Endothelial cell of umbilical vein (primary cell): ENCODE results near the gene RIPOR3. TPM values are rescaled to one million over a fixed set of nuclear protein-coding genes. Genes with fewer than 3 reads are reported as not detected.
"Not testable (repeated sequence)": the region's sequence is repeated elsewhere in the genome, so short reads cannot be mapped to it uniquely, and the experiment has no call there.

Experiments
- BruUV-seq: library from RNA; stranded (reverse); fragments of 400-500 nt; replicated peaks from 2 replicates; lab custom pipeline; 2021; lab: Mats Ljungman, UMichigan
- CTCF ChIA-PET: fragments of 300-600, 350-600 bp; sonication (Branson Sonifier 250); formaldehyde crosslinking; loops from one replicate; lab custom pipeline; 2021; ENCODE audit warnings: antibody characterized with exemption, inconsistent platforms; lab: Charles Lee
- POLR2A ChIA-PET: fragments of 300-600, 350-600 bp; sonication (Branson Sonifier 250); formaldehyde crosslinking; loops from one replicate; lab custom pipeline; 2021; ENCODE audit warnings: antibody characterized with exemption, inconsistent platforms; lab: Charles Lee
- DNase-seq: peaks from one replicate; pipeline ENCODE4 v3.0.0-alpha.2; 2011; ENCODE audit warnings: low read depth, low spot score
- FAIRE-seq: peaks from 2 replicates; lab custom pipeline; 2011; peaks lifted over from hg19 to GRCh38; lab: Jason Lieb, UNC
- H2AFZ ChIP-seq: 2 replicates; pipeline ENCODE4 v1.6.0; 2012; ENCODE audit warnings: low read depth, low read length, control low read depth, inconsistent platforms
- H3K27ac ChIP-seq: 2 replicates; pipeline ENCODE4 v1.5.1; 2011; ENCODE audit warnings: low read depth, mild to moderate bottlenecking, control low read depth, low read length, moderate library complexity; ENCODE audit not compliant: insufficient read depth
- H3K27me3 ChIP-seq, 2 experiments: 2 replicates each; pipeline versions ENCODE4 v1.6.0 to v1.6.1; 2011; ENCODE audit warnings: low read length in 2 of 2, mixed read lengths in 1 of 2; ENCODE audit not compliant: control insufficient read depth in 2 of 2, insufficient read depth in 2 of 2
- H3K36me3 ChIP-seq, 2 experiments: 2 replicates in 1 of 2; 3 replicates in 1 of 2; pipeline ENCODE4 v1.5.1; 2011; ENCODE audit warnings: low read length in 2 of 2, mild to moderate bottlenecking in 1 of 2, moderate library complexity in 1 of 2; ENCODE audit not compliant: control insufficient read depth in 2 of 2, insufficient read depth in 2 of 2; ENCODE audit errors: extremely low read depth in 1 of 2
- H3K4me1 ChIP-seq: 3 replicates; pipeline ENCODE4 v1.5.1; 2011; ENCODE audit warnings: mild to moderate bottlenecking, low read length; ENCODE audit not compliant: control insufficient read depth, insufficient read depth; ENCODE audit errors: extremely low read depth
- H3K4me2 ChIP-seq: 2 replicates; pipeline ENCODE4 v1.6.1; 2011; ENCODE audit warnings: low read length, control low read depth, mixed read lengths; ENCODE audit not compliant: insufficient read depth
- H3K4me3 ChIP-seq, 3 experiments: fragments of 200-600 bp in 1 of 3; sonication (generic), shearing (Covaris generic) in 1 of 3; replicated peaks in 1 of 3; 2 replicates each; pipeline ENCODE4 v1.5.1; 2011 to 2016; ENCODE audit warnings: control low read depth in 3 of 3, low read length in 3 of 3, mild to moderate bottlenecking in 2 of 3, inconsistent platforms in 1 of 3, low read depth in 1 of 3, moderate library complexity in 1 of 3; ENCODE audit not compliant: insufficient read depth in 1 of 3
- H3K79me2 ChIP-seq: 2 replicates; pipeline ENCODE4 v1.6.0; 2012; ENCODE audit warnings: low read length, inconsistent platforms; ENCODE audit not compliant: control insufficient read depth, insufficient read depth
- H3K9ac ChIP-seq: replicated peaks from 2 replicates; pipeline ENCODE3; 2011; ENCODE audit warnings: low read length, control low read depth; ENCODE audit not compliant: insufficient read depth; ENCODE audit errors: extremely low read depth
- H3K9me1 ChIP-seq: replicated peaks from 3 replicates; pipeline ENCODE4 v1.6.0; 2011; ENCODE audit warnings: mild to moderate bottlenecking, low read length; ENCODE audit not compliant: control insufficient read depth, insufficient read depth; ENCODE audit errors: extremely low read depth
- H3K9me3 ChIP-seq: replicated peaks from 2 replicates; pipeline ENCODE4 v1.5.1; 2012; ENCODE audit warnings: low read length, inconsistent platforms; ENCODE audit not compliant: control insufficient read depth, insufficient read depth
- H4K20me1 ChIP-seq: replicated peaks from 2 replicates; pipeline ENCODE3; 2011; ENCODE audit warnings: mild to moderate bottlenecking, low read length; ENCODE audit not compliant: control insufficient read depth, insufficient read depth; ENCODE audit errors: extremely low read depth
- CTCF ChIP-seq, 2 donors: IDR thresholded peaks; 1 replicate in 1 of 2; 2 replicates in 1 of 2; pipeline ENCODE4 v1.5.1; 2011; ENCODE audit warnings: low read length in 2 of 2, mild to moderate bottlenecking in 2 of 2, moderate library complexity in 2 of 2, control low read depth in 1 of 2, inconsistent platforms in 1 of 2, low read depth in 1 of 2; ENCODE audit not compliant: insufficient read depth in 1 of 2; ENCODE audit errors: extremely low read depth in 1 of 2
- EZH2 ChIP-seq: IDR thresholded peaks from 2 replicates; pipeline ENCODE4 v1.6.1; 2012; ENCODE audit warnings: borderline replicate concordance, low read depth, mild to moderate bottlenecking, moderate library complexity, low read length, inconsistent platforms; ENCODE audit not compliant: severe bottlenecking
- JUN ChIP-seq: IDR thresholded peaks from 2 replicates; pipeline ENCODE4 v1.6.1; 2011; ENCODE audit warnings: borderline replicate concordance, low read depth; ENCODE audit not compliant: insufficient read length, insufficient read depth
- POLR2A ChIP-seq: IDR thresholded peaks from 2 replicates; pipeline ENCODE4 v1.6.1; 2012; ENCODE audit warnings: low read depth, mild to moderate bottlenecking, control low read depth, low read length
- POLR2AphosphoS5 ChIP-seq: IDR thresholded peaks from 2 replicates; pipeline ENCODE4 v1.6.1; 2012; ENCODE audit warnings: low read depth, mild to moderate bottlenecking, control low read depth, low read length, moderate library complexity; ENCODE audit not compliant: insufficient read depth
- dilution Hi-C: fragments of 300-500 bp; cut with MboI; formaldehyde crosslinking; loops from one replicate; pipeline ENCODE4 v1.15.0; 2019; ENCODE audit warnings: low sequenced_read_pairs; ENCODE audit not compliant: extremely low pct_ligation_motif_present
- intact Hi-C: fragments of 100-400 bp; cut with micrococcal nuclease; formaldehyde crosslinking; loops from one replicate; pipeline ENCODE4 v1.10.0; 2022
- polyA plus RNA-seq, 4 experiments: library from polyadenylated mRNA; depleted of rRNA in 3 of 4; stranded (reverse) in 3 of 4; unstranded in 1 of 4; fragments of >200 nt; gene quantifications; 2 replicates each; pipeline versions ENCODE4 v1.2.1 to v1.2.3, GENCODE V29; 2011 to 2012; ENCODE audit warnings: missing spikeins in 1 of 4
- total RNA-seq: library from RNA; stranded (reverse); gene quantifications from 2 replicates; pipeline ENCODE4 v1.2.3, GENCODE V29; 2021
- TF ChIP-seq, protein P1 (sequence below): IDR thresholded peaks from 2 replicates; pipeline ENCODE4 v1.6.1; 2011; ENCODE audit not compliant: insufficient read depth, insufficient read length

The RIPOR3 gene
- total and polyA plus RNA-seq, 2 donors (not counting 3 experiments of a cell fraction or from before 2014, with no cell fraction given), result not detected

DNA sequence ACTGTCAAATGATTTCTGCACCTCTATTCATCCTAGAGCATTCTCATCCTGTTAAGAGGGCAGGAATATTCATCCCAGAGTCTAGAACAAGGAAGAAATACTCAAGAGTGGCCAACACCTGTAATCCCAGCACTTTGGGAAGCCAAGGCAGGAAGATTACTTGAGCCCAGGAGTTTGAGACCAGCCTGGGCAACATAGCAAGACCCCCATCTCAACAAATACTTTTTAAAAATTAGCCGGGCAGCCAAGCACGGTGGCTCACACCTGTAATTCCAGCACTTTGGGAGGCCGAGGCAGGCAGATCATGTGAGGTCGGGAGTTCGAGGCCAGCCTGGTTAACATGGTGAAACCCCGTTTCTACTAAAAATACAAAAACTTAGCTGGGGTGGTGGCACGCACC, 6.9 kb upstream of the RIPOR3 start:
- peaks cover 9 to 12% of the 10 kb centered on the region in 2 experiments for H3K27me3 ChIP-seq
- H3K27ac ChIP-seq, FAIRE-seq, H3K36me3 ChIP-seq, H3K4me2 ChIP-seq, H3K4me1 ChIP-seq, H3K4me3 ChIP-seq, H3K79me2 ChIP-seq, BruUV-seq, H3K9me1 ChIP-seq, DNase-seq, CTCF ChIA-PET, intact Hi-C loops, H3K9ac ChIP-seq, dilution Hi-C loops, H4K20me1 ChIP-seq, H2AFZ ChIP-seq, H3K9me3 ChIP-seq, POLR2A ChIA-PET: not testable (repeated sequence)

GRCh38 chr20:50695135-50695872, 4.0 kb upstream of the RIPOR3 start:
- peaks cover 28 to 33% of the 10 kb centered on the region in 2 experiments for H3K27me3 ChIP-seq
- H3K27ac ChIP-seq, result no peak overlapping the region
- no peaks in the 10 kb centered on the region for H3K4me1 ChIP-seq
- FAIRE-seq (no peak), DNase-seq (no peak)
- no peaks in the 10 kb centered on the region for H3K79me2 ChIP-seq
- dilution Hi-C loops, result no loop called here
- no peak overlapping the region for H3K4me3 ChIP-seq
- ChIA-PET POLR2A (no interaction called here), CTCF (interaction anchor here (1.2 to 2.2 kb wide), 3 partner anchors 21 to 69 kb away, joined by 3 to 17 read pairs (median 3); no protein-coding TSS in a partner anchor)
- no TSS peak for BruUV-seq
- no peaks in the 10 kb centered on the region for H3K9me3 ChIP-seq
- TF ChIP-seq, protein P1, sequence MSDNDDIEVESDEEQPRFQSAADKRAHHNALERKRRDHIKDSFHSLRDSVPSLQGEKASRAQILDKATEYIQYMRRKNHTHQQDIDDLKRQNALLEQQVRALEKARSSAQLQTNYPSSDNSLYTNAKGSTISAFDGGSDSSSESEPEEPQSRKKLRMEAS, result no peak
- TF ChIP-seq POLR2A, result no peak
- no peak for TF ChIP-seq CTCF (IDR thresholded peaks at IDR 0.05; ENCODE audit: extremely low read depth in 1 of 2, insufficient read depth in 1 of 2, low read depth in 1 of 2, low read length in 2 of 2)
- no peak for TF ChIP-seq JUN
- no peak for TF ChIP-seq POLR2AphosphoS5
- TF ChIP-seq EZH2, result no peak
- intact Hi-C loops, result no loop called here
- H2AFZ ChIP-seq, result no peak overlapping the region
- no peaks in the 10 kb centered on the region for H4K20me1 ChIP-seq
- no peaks in the 10 kb centered on the region for H3K36me3 ChIP-seq
- no peaks in the 10 kb centered on the region for H3K9me1 ChIP-seq
- H3K9ac ChIP-seq, result no peak overlapping the region
- H3K4me2 ChIP-seq, result no peak overlapping the region
